ENCODE data around the gene SUGCT. TPM values are rescaled to one million over a fixed set of nuclear protein-coding genes. Genes with fewer than 3 reads are reported as not detected.
A peak's percentile ranks its signal among the peaks of the same experiment; 100 is the strongest.
"Not testable (repeated sequence)": the region's sequence is repeated elsewhere in the genome, so short reads cannot be mapped to it uniquely, and the experiment has no call there.

The SUGCT gene
- total and polyA plus RNA-seq, 12 donors: 8.4 to 96.4 (median 25.5) TPM

GRCh38 chr7:40647719-40648118 is 512.9 kb downstream of the SUGCT start:
- no peaks in the 10 kb centered on the region for H3K27me3 ChIP-seq
- H3K4me1 ChIP-seq (replicated peaks in 1 of 2): no peaks in the 10 kb centered on the region
- H3K9me3 ChIP-seq (replicated peaks in 1 of 3): no peaks in the 10 kb centered on the region
- H3K27ac ChIP-seq: no peak overlapping the region
- H3K4me3 ChIP-seq: no peak overlapping the region
- no peak for TF ChIP-seq CTCF (IDR thresholded peaks at IDR 0.05)
- TF ChIP-seq POLR2A (IDR thresholded peaks at IDR 0.05): no peak
- 92 to 99% (median 95%) methylated on average over 5 of the region's 5 CpGs for WGBS, 4 donors
- no peak for DNase-seq
- intact Hi-C loops (cut with DNase I): no loop called here
- H3K36me3 ChIP-seq (replicated peaks in 1 of 2): no peaks in the 10 kb centered on the region

DNA sequence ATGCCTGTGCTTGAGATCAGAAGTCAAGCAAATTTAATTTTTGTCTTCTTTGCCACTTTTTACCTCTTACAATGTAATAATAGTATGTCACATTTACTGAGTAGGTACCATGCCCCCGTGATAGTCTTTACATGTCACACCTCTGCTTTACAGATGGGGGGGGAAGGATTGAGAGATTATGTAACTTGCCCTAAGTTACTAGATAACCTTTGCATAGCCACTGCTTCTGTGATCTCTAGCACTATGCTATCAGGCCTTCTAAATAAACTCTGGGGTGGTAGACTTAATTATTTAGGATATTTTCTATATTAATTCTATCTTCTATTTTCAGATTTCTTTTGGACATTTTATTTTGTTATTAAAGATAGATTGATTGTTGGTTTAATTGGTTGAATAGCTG is 514.4 kb downstream of the SUGCT start:
- no peak overlapping the region for H3K27ac ChIP-seq
- H3K9me3 ChIP-seq (replicated peaks in 1 of 3): no peaks in the 10 kb centered on the region
- TF ChIP-seq POLR2A (IDR thresholded peaks at IDR 0.05): no peak
- TF ChIP-seq CTCF (IDR thresholded peaks at IDR 0.05): no peak
- no peaks in the 10 kb centered on the region for H3K4me1 ChIP-seq (replicated peaks in 1 of 2)
- no peak for DNase-seq
- WGBS, 4 donors: 89 to 100% (median 94%) methylated on average over 1 of the region's 1 CpG
- no peaks in the 10 kb centered on the region for H3K27me3 ChIP-seq
- no peaks in the 10 kb centered on the region for H3K36me3 ChIP-seq (replicated peaks in 1 of 2)
- H3K4me3 ChIP-seq: no peak overlapping the region
- intact Hi-C loops (cut with DNase I): no loop called here

- intact Hi-C loops (cut with DNase I); H3K27me3 ChIP-seq; DNase-seq; H3K27ac ChIP-seq; H3K9me3 ChIP-seq (replicated peaks in 1 of 3); H3K4me3 ChIP-seq; H3K36me3 ChIP-seq (replicated peaks in 1 of 2): not testable (repeated sequence)
- 89 to 93% (median 90%) methylated on average over 1 of the region's 1 CpG for WGBS, 4 donors
- peaks cover 0 to 11% of the 10 kb centered on the region in 2 donors for H3K4me1 ChIP-seq (replicated peaks in 1 of 2)
Measured at GRCh38 chr7:40650903-40651302, 516.1 kb downstream of the SUGCT start.

DNA sequence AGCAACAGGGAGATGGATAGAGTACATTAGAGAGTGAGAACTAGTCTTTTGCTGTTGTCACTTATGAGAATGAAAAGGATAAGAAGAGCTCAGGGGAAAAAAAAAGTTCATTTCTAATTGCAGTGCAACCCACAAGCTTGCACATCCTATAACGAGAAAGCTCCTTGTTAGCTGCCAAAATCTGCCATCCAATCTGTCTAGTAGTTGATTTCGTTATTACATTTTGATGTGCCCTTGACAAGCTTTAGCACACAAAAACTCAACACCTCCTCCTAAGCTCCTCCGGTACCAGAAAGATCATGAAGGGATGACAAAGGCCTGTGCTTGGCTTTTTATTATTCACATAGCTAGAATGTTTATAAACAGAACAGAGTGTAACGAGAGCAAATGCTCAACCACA is 519.4 kb downstream of the SUGCT start:
- TF ChIP-seq CTCF (IDR thresholded peaks at IDR 0.05) (no peak), POLR2A (IDR thresholded peaks at IDR 0.05) (no peak)
- no peak for DNase-seq
- peaks cover 4 to 12% of the 10 kb centered on the region in 2 donors for H3K4me1 ChIP-seq (replicated peaks in 1 of 2)
- H3K27me3 ChIP-seq: no peaks in the 10 kb centered on the region
- intact Hi-C loops (cut with DNase I): no loop called here
- no peak overlapping the region for H3K27ac ChIP-seq
- H3K4me3 ChIP-seq: no peak overlapping the region
- no peaks in the 10 kb centered on the region for H3K9me3 ChIP-seq (replicated peaks in 1 of 3)
- no peaks in the 10 kb centered on the region for H3K36me3 ChIP-seq (replicated peaks in 1 of 2)
- WGBS, 4 donors: 81 to 93% (median 86%) methylated on average over 4 of the region's 4 CpGs

- Histone ChIP-seq H3K4me1 (replicated peaks in 1 of 2) (peaks cover 9 to 12% of the 10 kb centered on the region in 2 donors), H3K4me3 (no peak overlapping the region), H3K36me3 (replicated peaks in 1 of 2) (no peaks in the 10 kb centered on the region), H3K27ac (no peak overlapping the region), H3K9me3 (replicated peaks in 1 of 3) (no peaks in the 10 kb centered on the region), H3K27me3 (no peaks in the 10 kb centered on the region)
- intact Hi-C loops (cut with DNase I): no loop called here
- TF ChIP-seq POLR2A (IDR thresholded peaks at IDR 0.05): no peak
- TF ChIP-seq CTCF (IDR thresholded peaks at IDR 0.05): no peak
- WGBS, 4 donors: 33 to 50% (median 42%) methylated on average over 1 of the region's 1 CpG
- peak in 1 of 7 donors; percentile 5 for DNase-seq
Measured at GRCh38 chr7:40655426-40655825, 520.6 kb downstream of the SUGCT start.
